Iris pigment epithelial cell (primary cell): ENCODE measurements around the gene HNRNPM.
"Not testable (repeated sequence)": the region's sequence is repeated elsewhere in the genome, so short reads cannot be mapped to it uniquely, and the experiment has no call there.

Experiments used
- DNase-seq: peaks from one replicate; pipeline ENCODE4 v3.0.0-alpha.2; 2011; ENCODE audit warnings: low read depth

Gene HNRNPM, protein sequence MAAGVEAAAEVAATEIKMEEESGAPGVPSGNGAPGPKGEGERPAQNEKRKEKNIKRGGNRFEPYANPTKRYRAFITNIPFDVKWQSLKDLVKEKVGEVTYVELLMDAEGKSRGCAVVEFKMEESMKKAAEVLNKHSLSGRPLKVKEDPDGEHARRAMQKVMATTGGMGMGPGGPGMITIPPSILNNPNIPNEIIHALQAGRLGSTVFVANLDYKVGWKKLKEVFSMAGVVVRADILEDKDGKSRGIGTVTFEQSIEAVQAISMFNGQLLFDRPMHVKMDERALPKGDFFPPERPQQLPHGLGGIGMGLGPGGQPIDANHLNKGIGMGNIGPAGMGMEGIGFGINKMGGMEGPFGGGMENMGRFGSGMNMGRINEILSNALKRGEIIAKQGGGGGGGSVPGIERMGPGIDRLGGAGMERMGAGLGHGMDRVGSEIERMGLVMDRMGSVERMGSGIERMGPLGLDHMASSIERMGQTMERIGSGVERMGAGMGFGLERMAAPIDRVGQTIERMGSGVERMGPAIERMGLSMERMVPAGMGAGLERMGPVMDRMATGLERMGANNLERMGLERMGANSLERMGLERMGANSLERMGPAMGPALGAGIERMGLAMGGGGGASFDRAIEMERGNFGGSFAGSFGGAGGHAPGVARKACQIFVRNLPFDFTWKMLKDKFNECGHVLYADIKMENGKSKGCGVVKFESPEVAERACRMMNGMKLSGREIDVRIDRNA

DNA sequence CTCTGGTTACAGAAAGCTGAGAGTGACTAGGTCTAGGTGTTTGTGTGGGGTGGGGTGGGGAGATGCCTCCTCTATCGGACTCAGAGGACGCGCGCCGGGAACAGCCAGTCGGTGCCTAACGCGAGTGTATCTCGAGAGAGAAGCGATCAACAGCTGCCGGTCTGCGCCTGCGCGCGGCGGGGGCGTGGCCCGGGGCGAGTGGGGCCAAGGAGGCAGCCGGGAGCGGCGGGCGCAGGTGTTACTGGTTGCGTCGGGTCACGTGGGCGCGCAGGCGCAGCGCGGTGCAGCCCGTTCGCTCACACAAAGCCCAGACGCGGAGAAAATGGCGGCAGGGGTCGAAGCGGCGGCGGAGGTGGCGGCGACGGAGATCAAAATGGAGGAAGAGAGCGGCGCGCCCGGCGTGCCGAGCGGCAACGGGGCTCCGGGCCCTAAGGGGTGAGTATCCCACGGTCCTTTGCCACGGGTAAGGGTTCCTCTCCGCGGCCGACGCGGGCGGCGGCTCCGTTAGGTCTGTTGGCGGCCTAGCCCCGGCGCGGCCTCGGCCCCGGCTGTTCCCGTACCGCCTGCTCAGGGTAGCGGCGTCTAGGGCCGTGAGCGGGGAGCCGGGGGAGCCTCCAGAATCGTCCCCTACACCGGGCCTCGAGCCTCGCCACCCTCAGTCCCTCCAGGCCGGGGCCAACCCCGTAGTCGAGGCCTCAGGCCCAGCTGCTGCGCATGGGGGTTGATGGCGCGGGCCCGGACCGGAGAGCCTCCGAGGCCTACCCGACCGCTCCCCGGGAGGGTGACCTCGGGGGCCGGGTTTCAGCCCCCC lies at the start of gene HNRNPM:
TSS of gene HNRNPM (plus strand) at position 299 of the 811 bp plus-strand sequence. CDS start at position 323, 24 bp downstream.
- DNase-seq: peak; percentile 97

DNA sequence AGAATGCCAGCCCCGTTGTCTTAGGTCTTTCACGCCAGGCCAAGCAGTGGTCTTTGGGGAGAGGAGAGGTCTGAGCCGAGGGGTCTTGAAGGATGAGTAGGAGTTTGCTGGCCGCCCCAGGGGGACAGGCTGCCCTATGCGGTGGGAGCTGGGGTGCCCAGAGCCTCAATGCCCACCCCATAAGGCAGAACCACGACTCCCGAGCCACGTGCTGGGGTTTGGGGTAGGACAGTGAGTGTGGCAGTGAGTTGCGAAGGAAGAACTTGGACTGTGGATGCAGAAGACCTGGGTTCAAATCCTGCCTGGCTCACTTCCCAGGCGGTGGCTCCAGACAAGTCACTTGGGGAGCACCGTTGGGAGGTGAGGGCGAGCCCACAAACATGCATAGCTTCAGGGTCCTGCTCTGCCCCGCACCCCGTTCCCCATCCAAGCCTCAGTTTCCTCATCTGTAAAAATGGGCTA lies 49.1 kb upstream of the HNRNPM start:
- no peak for DNase-seq

- no peak for DNase-seq
Observed at GRCh38 chr19:8396185-8396562, 48.6 kb upstream of the HNRNPM start.

DNA sequence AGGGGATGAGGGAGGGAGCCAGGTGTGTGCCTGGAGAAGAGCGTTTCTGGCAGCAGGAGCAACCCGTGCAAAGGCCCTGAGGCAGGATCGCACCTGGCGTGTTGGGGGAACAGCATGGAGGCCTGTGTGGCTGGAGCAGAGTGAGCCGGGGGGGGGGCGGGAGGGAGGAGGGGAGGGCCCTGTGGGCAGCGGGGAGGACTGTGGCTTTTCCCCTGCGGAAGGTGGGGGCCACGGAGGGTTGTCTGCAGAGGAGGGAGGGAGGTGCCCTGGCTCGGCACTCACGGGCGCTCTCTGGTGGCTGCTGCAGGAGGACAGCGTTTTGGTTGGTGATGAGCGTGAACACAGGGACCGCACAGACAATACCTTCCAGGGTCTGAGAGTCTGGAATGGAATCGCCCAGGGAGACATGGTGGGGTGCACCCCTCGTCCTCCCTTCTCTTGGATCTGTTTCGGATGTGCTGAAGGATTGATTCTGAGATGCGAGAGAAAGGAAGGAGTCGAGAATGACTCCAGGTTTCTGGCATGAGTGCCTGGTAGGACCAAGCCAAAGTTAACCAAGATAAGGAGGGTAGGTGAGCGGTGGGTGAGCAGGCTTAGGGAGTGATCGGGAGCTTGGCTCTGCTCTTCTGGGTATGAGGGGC lies 48.1 kb upstream of the HNRNPM start:
- DNase-seq: peak; percentile 59

GRCh38 chr19:8397271-8397670 lies 47.5 kb upstream of the HNRNPM start:
- DNase-seq: no peak

- DNase-seq: no peak
Observed at GRCh38 chr19:8397746-8398310, 46.9 kb upstream of the HNRNPM start.

- DNase-seq: no peak
Observed at GRCh38 chr19:8398311-8398771, 46.4 kb upstream of the HNRNPM start.

DNA sequence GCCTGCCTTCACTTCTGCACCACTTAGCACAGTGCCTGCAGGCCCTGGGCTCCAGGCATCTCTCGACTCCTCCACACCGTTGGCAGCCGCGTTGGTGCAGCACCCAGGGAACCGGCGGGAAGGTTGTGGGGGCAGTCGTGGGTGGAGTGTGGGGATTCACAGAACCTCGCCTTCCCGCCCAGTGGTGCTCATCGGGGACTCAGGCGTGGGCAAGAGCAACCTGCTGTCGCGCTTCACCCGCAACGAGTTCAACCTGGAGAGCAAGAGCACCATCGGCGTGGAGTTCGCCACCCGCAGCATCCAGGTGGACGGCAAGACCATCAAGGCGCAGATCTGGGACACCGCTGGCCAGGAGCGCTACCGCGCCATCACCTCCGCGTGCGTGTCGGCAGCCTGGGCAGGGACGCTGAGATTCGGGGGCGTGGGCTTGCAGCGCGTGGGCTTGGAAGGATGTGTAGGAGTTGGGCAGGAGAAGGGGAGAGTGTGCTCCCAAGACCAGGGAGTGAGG lies 45.0 kb upstream of the HNRNPM start:
- DNase-seq: no peak

DNA sequence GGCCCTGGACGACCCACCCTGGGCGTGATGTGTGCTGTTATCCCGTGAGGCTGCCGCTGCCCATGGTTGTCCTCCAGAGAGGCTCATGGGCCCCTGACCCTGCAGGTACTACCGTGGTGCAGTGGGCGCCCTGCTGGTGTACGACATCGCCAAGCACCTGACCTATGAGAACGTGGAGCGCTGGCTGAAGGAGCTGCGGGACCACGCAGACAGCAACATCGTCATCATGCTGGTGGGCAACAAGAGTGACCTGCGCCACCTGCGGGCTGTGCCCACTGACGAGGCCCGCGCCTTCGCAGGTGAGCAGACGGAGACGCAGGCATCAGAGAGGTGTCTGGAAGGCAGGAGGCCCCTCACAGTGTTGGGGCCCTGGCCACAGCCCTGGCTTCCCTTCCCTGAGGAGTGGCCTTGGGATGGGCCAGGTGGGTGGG lies 42.8 kb upstream of the HNRNPM start:
- no peak for DNase-seq

DNA sequence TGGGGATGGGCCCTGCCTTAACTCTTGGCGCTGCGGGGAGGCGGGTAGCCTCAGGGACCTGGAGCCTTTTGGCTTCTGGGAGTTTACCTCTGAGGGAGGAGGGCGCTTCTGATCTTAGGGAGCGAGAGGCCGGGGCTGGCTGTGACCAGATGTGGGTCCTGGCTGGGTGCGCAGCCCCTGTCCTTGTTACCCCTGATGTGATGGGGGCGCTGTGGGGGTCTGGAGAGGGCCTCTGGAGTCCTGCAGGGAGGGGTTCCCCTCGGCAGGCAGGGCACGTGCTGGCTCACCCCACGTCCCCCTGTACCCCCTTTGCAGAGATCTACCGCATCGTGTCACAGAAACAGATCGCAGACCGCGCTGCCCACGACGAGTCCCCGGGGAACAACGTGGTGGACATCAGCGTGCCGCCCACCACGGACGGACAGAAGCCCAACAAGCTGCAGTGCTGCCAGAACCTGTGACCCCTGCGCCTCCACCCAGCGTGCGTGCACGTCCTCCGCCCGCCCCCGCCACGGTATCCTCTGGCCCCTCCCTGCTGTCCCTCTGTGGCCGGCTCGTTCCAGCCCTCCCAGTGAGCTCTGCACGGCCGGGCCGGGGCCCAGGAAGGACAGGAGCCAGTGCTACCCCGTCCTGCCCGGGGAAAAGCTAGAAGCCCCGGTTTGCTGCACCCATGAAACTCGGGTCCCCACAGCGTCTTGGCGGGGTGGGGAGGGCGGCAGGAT lies 41.5 kb upstream of the HNRNPM start:
- DNase-seq: no peak

DNA sequence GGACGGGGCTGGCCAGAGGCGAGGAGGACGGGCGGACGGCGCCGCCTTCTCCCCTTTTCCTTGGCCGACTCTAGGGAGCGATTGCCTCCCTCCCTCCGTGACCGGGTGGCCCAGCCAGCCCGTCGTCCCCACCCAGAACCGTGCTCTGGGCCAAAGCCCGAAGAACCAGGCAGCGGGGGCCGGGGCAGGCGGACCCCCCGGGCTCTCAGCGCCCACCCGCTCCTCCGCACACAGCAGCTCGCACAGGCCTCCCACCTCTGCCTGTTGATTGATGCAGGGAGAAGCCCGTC lies 41.0 kb upstream of the HNRNPM start:
- DNase-seq: no peak

GRCh38 chr19:8404391-8405151 lies 40.2 kb upstream of the HNRNPM start:
- no peak for DNase-seq

DNA sequence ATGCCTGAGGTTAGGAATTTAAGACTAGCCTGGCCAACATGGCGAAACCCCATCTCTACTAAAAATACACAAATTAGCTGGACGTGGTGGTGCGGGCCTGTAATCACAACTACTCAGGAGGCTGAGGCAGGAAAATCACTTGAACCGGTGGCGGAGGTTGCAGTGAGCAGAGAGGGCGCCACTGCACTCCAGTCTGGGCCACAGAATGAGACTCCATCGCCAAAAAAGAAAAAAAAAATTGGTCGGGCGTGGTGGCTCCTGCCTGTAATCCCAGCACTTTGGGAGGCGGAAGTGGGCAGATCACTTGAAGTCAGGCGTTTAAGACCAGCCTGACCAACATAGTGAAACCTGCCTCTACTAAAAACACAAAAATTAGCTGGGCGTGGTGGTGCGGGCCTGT lies 34.1 kb upstream of the HNRNPM start:
- not testable (repeated sequence) for DNase-seq

GRCh38 chr19:8412783-8413628 lies 31.8 kb upstream of the HNRNPM start, which contains the start of gene MARCHF2:
TSS of gene MARCHF2 (plus strand) at chr19:8413305. CDS start at chr19:8421841, 8,536 bp downstream.
- DNase-seq: peak; percentile 97

GRCh38 chr19:8413629-8413995 lies 31.2 kb upstream of the HNRNPM start:
- no peak for DNase-seq

GRCh38 chr19:8416796-8417195 lies 28.0 kb upstream of the HNRNPM start:
- no peak for DNase-seq

- no peak for DNase-seq
Observed at GRCh38 chr19:8421484-8422461, 23.0 kb upstream of the HNRNPM start.

GRCh38 chr19:8423817-8424223 lies 21.0 kb upstream of the HNRNPM start:
- peak; percentile 98 for DNase-seq
